Fibroblast of skin of left quadriceps (primary cell): ENCODE data around the gene NR4A2.
"Not testable (repeated sequence)": the region's sequence is repeated elsewhere in the genome, so short reads cannot be mapped to it uniquely, and the experiment has no call there.

Experiments
- DNase-seq, 2 experiments: peaks; one replicate each; pipeline ENCODE4 v3.0.0-alpha.2; 2013; ENCODE audit warnings: low read depth in 2 of 2

The NR4A2 gene

GRCh38 chr2:156321243-156321904 is 11.1 kb downstream of the NR4A2 start:
- no peak for DNase-seq

- no peak for DNase-seq
Measured at GRCh38 chr2:156320486-156321098, 11.9 kb downstream of the NR4A2 start.

- no peak for DNase-seq
Measured at GRCh38 chr2:156319811-156320485, 12.6 kb downstream of the NR4A2 start.

- no peak for DNase-seq
Measured at GRCh38 chr2:156317631-156318030, 14.9 kb downstream of the NR4A2 start.

DNA sequence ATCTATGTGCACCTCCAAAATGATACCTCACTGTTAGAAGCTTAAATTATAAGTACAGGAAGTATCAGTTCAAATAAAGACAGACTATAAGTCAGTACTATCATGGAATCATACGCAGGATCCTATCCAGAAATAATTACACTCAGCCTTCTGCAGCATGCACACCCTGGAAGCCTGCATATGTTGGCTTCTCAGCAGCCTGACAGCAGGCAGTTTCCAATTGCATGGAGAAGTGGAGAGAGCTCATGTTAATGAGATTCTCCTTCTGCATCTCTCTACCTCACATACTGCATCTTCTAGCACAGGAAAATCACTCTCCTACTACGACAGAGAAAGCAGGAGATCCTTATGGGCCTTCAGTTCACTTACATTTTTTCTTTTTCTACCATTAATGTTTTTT is 20.5 kb downstream of the NR4A2 start:
- DNase-seq, result no peak

GRCh38 chr2:156310773-156311172 is 21.7 kb downstream of the NR4A2 start:
- DNase-seq, result no peak

DNA sequence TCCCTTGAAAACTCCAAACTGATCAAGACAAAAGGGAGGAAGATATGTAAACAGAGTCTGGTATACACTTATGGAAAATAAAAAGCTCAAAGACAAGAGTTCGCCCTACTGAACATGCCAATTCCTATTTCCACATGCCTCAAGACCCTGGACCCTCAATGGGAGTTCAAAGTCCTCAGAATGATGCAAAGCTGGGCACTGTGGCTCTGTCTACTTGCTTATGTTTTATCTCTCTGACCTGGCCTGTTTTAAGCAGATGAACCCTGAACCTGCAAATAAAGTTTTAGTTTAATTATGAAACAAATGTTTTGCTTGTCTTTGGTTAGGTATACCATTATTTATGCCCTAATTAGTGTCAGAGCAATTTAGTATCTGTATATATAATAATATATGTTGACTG is 22.6 kb downstream of the NR4A2 start:
- no peak for DNase-seq

GRCh38 chr2:156309167-156309566 is 23.4 kb downstream of the NR4A2 start:
- no peak for DNase-seq

DNA sequence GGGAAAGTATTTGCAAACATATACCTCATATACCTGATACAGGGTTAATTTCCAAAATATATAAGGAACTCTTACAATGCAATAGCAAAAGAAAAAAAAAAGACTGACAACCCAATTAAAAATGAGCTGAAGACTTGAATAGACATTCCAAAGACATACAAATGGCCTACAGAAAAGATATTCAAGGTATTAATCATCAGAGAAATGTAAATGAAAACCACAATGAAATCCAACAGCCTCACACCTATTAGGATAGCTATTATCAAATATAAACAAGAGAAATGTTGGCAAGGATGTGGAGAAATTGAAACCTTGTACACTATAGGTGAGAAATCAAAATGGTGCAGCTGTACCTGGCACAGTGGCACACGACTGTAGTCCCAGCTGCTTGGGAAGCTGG is 25.7 kb downstream of the NR4A2 start:
- DNase-seq, result no peak

GRCh38 chr2:156305121-156305520 is 27.4 kb downstream of the NR4A2 start:
- DNase-seq, result no peak

GRCh38 chr2:156300337-156300736 is 32.2 kb downstream of the NR4A2 start:
- no peak for DNase-seq

- DNase-seq, result no peak
Measured at GRCh38 chr2:156294945-156295580, 37.5 kb downstream of the NR4A2 start.

- DNase-seq, result not testable (repeated sequence)
Measured at GRCh38 chr2:156293382-156293781, 39.1 kb downstream of the NR4A2 start.

DNA sequence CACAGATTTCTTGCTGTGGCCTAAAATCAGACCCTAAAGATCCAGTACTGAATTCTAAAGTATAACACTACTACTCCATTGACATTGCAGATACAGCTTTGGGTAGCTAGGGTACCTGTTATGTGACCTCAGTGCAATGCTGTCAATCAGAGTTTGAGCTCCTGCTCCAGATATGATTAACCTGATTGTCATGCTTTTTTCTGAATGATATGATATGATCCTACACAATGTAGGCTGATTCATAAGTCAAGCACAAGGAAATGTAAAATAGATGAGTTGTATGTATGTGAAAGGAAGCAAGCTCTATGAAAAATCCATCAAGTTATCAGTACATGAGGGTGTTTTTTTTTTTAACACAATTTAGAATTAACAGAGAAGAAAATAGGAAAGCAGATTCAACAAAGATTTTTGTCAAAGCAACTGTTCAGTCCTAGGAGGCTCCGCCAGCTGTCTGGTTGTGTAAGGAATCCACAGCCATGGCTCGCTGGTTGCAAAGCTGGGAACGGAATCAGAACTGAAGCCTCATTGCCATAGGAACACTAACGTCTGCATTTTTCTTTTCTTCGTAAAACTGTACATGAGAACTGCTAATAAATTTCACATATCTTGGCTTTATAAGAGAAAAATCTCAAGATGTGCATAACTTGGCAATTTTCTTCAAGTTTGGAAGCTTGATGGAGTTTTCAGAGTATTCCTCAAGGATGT is 52.9 kb downstream of the NR4A2 start:
- DNase-seq, result no peak
